Right hindlimb (tissue), 1 donor: ENCODE measurements around the gene RASAL1.
"Not testable (repeated sequence)": the region's sequence is repeated elsewhere in the genome, so short reads cannot be mapped to it uniquely, and the experiment has no call there.

Experiments used
- DNase-seq: peaks from one replicate; pipeline ENCODE4 v3.0.0-alpha.2; 2018

Gene RASAL1

DNA sequence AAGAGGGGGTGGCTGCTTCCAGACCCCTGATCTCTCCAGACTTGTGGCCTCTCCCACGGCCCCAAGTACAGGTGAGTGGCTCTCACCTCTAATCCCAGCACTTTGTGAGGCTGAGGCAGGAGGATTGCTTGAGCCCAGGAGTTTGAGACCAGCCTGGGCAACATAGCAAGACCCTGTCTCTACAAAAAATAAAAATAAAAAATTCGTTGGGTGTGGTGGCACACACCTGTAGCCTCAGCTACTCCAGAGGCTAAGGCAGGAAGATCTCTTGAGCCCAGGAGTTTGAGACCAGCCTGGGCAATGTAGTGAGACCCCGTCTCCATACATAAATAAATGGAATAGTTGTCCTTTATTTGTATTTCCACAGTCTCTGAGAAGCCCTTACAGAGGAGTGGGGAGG lies 6.2 kb upstream of the RASAL1 start:
- not testable (repeated sequence) for DNase-seq

DNA sequence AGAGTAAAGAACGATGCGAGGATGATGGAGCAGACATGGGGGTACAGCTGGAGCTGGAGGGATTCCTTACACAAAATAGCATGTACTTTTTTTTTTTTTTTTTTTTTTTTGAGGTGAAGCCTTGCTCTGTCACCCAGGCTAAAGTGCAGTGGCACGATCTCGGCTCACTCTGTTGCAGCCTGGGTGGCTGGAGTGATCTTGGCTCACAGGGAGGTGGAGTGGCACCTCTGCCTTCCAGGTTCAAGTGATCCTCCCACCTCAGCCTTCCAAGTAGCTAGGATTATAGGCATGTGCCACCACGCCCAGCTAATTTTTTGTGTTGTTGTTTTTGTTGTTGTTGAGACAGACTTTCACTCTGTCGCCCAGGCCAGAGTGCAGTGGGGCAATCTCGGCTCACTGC lies 5.1 kb upstream of the RASAL1 start:
- no peak for DNase-seq

DNA sequence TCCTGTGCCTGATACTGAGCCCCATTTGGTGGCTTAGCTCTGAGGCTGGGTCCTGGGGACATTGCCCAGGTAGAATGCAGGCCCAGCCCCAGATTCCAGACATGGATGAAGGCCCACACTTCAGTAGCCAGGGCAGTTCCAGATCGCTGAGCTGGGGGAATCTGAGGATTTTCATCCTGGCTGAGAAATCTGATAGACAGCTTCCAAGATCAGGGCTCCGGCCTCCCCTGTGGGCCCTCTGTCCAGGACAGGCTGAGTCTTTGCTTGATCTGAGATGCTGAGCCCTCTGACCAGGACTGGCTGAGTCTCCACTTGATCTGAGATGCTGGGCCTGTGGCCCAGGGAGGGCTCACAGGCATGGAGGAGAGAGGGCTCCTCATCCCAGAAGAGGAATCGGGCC lies 3.3 kb upstream of the RASAL1 start:
- no peak for DNase-seq

DNA sequence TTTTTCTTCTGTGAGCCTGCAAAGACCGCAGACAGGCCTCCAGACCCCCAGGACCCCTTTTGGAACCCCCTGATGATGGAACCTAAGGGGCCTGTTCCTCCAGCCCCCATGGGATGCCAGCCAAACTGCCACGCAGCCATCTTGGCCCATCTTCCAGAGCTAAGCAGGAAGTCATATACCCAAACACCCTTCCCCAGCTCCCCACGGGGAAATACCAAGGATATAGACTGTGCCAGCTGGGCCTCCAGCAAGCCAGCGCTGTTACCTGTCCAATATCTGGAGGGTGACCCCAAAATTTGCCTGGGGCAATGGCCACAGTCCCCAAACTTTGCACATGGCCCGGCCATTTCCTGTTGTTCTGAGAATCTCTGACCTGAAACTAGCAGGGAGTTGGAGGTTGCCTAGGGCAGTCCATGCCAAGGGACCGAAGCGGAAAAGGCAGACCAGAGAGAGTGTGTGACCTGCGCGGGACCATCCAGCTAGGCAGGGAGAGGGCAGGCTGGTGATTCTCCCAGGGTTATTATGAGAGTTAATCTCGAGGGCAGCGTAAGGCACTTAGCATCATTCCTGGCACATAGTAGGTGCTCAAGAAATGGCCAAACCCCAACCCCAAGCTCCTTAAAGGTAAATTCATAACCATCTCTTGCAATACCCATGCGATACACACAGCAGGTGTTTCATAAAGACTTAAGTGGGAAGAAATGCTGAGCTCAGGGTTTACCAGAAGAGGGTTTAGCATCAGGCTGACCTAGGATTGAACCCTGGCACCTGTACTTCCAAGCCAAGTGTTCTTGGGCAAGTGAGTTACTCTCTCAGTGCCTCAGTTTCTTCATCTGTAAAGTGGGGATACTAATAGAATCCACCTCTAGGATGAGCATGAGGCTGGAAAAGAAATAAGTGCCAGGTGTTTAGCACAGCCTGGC lies 2.6 kb upstream of the RASAL1 start:
- DNase-seq = no peak

DNA sequence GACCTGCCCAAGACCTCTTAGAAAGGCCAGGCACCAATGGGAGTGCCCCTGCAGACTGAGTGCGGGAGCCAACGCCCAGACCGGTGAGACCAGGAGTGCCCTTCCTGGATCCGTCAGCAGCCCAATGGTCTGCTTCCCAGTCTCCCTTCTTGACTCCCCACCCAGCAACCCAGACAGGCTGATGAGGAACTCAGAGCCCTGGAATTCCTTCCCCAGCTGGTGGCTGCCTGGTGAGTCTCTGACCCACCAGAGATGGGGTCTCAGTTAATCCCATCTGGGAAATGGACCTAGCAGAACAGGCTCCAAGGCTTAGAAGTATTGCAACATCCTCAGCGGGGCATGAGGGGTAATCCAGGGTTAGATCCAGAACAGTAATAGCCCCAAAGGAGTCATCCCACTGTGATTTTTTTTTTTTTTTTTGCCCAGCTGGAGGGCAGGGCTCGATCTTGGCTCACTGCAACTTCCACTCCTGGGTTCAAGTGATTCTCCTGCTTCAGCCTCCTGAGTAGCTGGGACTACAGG lies 1.5 kb upstream of the RASAL1 start:
- no peak for DNase-seq

DNA sequence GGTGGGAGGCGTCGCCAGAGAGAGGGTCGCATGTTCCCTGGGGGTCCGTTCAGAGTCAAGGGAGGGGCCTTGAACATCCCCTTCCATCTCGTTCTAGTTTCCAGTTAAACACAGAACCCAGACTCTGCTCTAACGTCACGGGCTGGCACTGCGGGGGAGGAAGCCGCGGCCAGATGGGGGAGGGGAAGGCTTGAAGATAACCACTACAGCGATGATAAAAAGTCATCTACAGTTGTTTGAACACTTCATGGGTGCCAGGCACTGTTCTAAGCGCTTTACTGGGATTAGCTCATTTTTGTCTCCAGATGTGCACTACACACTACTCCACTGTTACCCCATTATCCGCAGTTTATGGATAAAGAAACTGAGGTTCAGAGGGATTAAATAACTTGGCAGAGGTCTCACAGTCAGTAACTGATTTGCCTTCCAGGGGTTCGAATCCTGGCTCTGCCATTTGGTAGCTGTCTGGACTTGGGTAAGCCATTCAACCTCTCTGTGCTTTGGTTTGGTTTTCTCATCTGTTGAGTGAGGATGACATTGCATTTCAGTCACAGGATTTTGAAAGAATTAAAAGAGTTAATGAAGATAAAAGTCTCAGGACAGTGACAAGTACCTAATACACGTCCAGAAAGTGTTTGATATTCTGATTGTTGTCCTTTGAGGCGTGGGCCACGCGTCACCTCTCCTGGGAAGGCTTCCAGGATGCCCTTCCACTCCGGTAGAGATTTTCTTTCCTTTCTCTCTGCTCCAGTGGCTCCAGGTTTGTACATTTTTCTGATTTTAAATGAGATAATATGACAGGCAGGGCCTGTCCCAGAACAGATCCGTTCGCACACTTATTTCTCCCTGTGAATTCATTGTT lies 798 bp upstream of the RASAL1 start:
- no peak for DNase-seq

DNA sequence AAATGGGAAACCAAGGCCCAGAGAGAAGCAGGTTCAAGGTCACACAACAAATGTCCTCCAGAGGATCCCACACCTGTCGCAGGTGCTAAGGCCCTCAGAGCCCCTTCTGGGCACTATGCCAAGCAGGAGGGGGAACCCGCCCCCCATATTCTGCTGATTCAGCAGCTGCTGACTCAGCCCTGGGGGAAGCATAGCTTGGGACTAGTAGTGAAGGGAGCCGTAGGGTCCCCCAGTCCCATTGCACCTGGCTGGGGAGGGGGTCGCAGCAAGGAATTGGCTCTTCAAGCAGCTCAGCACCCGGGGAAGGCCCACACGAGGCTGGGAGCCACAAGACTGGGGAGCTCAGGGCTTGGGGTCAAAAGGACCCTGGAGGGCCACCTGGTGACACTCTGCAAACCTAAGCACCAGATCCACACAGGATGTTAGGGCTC lies 1.0 kb downstream of the RASAL1 start:
- no peak for DNase-seq

DNA sequence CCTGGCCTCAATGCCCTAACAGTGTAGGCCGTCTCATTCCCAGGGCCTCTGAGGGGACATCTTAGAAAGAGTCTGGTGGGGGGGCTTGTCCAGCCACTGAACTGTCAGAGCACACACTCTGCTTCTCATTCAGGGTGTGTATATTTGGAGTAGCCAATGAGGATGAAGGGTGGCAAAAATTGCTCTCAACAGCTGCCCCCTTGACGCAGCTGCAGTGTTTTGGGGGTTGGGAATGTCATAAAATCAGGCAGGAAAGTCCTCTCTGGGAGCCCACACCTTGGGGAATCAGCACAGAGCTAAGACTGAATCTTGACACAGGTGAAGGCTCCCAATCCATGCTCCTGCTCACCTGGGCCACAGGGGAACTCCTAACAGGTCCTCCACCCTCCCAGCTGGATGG lies 1.5 kb downstream of the RASAL1 start:
- no peak for DNase-seq

DNA sequence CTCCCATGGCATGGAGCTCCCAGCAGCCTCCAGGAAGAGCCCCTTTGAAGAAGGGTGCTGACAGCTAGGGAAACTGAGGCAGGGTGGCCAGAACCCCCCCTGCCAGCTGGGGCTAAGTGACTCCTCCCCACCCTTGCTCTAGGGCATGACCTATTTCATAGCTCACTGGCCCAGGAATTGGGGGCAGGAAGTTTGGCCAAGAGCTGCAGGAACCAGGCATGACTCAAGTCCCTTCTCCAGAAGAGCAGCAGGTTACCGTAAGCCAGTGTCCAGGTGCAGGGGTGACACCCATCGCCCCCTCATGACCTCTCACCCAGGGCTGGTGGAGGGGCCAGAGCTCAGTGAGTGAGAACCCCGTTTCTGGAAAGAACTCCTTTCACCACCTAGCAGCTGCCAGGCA lies 1.9 kb downstream of the RASAL1 start:
- DNase-seq = no peak

DNA sequence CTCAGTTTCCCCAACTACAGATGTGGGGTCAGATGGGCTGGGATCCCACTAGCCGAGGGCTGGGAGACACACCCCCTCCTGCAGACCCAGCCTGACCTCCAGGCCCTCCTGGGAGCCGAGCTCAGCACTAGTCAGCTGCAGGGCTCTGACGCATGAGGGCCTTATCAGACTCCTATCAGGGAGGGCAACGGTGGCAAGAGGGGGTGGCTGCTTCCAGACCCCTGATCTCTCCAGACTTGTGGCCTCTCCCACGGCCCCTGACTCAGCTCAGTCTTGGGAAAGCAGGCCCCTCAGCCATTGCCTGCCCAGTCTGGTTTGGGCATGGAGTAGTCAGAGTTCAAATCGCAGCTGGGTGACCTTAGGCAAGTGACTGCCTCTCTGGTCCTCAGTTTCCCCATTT lies 2.5 kb downstream of the RASAL1 start:
- no peak for DNase-seq

DNA sequence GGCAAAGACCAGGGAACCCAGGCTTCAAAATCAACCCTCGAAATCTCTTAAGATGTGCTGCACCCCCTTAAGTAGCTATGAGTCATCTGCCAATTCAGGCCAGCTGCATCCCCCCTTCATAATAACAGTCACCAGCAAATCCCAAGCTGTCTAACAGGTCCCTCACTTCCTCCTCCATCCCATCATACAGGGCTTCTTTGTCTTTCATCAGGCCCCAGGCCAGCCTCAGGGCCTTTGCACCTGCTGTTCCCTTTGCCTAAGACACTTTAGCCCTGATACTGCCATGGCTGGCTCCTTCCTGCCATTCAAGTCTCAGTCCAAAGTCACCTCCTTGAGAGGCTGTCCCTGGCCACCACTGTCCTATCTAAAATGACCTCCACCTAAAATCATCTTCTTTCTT lies 4.0 kb downstream of the RASAL1 start:
- DNase-seq = no peak

DNA sequence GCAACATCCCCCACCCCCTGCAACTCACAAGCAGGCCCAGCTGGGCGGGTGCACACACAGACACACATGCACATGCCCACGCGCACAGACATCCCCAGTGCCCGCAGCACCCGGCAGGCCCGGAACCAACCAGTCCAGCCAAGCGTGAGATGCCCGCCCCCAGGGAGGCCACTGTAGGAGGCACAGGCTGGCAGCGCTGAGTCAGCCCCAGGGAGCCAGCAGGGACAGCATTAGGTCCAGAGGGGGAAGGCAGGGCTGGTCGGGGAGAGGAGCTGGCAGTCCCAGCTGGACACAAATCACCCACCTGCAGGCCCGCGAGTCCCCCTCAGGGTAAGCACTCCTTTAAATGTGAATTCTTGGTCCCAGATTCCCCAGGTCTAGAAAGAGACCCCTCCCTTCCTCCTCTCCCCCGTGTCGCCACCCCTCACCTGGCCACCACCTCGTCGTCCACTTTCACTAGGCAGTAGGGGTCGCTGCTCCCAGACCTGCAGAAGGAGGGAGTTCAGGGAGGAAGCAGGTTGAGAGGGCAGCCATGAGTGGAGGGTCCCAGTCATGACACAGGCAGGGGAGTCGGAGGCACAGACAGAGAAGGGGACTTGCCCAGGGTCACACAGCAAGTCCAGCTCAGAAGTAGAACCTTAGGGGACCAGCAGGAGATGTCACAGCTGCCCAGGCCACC lies 5.0 kb downstream of the RASAL1 start:
- no peak for DNase-seq

DNA sequence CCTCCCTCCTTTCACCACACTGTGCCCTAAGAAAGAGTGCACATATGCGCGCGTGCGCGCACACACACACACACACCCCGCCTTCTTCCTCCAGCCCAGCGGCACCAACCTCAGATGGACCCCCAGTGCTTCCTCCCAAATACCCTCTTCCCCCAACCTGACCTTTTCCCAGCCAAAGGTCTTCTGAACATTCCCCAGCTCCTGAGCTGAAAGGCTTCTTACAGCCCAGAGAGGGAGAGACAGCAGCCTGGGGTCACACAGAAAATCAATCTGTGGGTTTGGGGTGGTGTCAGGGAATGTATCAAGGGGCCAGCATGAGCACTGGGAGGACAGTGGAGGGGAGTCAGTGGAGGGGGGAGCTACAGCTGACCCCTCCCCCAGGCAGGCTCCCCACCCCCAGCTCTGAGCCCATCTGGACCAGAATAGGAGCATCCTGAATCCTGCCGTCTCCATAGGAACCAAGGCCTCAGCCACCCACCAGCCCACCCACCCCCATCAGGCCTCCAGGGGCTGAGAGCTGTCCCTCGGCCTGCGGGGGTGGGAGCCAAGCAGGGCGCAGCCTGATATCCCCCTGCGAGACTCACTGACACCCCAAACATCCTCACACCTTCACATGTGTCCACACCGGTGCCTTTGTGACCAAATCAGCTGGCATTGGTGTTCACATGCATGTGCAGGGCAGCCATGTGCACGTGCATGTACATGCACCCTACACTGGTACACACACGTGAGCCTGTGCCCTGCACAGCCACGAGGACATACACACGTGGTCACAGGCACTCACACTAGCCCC lies 5.7 kb downstream of the RASAL1 start:
- DNase-seq = no peak

DNA sequence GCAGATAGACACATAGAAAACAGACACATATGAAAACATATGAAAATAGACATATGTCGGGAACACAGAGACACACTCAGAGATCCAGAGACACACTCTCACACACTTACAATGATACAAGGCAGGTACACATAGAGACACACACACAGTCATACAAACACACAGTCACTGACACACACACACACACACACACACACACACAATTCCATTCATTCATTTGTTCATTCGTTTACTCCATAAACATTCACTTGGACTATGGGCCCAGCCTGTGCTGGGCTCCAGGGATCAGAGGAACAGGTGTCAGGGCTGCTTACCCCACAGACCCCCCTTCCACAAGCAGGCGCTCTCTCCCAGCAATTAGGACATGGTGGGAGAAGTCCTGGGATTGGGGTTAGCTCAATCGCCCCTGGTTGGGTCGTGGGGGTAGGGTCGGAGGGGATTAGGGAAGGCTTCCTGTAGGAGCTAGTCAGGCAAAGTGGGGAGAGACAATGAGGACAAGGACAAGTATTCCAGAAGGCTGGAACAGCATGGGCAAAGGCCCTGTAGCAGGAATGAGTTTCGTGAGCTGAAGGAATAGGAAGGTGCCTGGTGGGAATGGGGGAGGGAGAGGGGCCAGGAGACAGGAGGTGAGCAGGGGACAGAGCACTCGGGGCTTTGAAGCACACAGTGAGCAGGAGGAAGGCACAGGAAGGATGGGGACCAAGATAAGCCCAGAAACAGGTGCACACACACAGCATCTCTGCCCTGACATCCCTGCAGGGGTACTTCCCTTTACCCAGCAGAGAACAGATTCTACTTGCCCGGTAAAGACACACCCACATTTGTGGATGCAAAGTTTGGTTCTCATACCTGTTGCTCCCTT lies 6.5 kb downstream of the RASAL1 start:
- DNase-seq = no peak

DNA sequence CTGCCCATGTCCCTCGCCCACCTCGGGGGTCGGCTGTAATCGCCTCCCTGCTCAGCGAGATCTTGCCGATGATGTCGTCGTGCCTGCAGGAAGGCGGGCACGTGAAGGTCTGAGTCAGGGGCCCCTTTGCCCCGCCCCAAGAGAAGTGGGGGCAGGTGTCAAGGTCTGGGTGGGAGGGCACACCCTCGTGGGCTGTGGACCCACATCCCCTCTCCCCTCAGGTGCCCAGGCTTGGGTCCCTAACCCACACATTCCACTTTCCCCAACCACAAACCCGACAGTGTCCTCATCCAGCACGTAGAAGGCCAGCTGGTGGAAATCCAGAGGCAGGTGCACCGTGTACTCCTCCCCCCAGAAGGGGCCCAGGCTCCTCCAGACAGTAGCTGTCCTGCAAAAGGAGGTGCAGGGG lies 7.8 kb downstream of the RASAL1 start:
- DNase-seq = no peak

DNA sequence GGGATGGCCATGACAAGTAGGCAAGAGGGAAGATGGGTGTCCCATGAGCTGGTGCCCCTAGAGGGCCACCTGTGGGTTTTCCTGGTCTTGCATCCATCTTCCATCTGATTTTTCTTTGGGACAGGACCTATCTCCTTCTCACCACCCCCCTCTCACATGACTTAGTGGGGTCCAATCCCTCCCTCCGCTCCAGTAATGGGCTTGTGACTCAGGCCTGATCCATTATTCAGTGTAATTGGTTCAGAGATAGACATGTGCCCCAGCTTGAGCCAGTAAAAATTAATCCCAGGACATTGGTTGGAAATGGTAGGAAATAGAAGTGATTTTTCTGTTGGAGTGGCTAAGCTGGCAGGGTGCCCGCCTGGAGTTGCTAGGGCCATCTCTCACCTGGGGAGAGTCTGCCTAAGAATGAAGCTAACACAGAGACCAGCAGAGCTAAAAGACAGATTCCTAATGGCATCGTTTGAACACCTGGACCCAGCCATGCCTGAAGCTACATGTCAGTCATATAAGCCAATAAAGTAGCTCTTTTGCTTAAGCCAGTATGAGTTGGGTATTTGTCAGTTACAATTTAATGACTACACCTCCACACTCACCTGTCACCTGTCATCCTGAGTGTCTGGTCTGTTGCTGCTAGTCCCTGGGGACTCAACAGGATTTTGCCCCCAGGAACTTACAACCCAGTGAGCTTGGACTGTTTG lies 14.7 kb downstream of the RASAL1 start:
- DNase-seq = no peak

DNA sequence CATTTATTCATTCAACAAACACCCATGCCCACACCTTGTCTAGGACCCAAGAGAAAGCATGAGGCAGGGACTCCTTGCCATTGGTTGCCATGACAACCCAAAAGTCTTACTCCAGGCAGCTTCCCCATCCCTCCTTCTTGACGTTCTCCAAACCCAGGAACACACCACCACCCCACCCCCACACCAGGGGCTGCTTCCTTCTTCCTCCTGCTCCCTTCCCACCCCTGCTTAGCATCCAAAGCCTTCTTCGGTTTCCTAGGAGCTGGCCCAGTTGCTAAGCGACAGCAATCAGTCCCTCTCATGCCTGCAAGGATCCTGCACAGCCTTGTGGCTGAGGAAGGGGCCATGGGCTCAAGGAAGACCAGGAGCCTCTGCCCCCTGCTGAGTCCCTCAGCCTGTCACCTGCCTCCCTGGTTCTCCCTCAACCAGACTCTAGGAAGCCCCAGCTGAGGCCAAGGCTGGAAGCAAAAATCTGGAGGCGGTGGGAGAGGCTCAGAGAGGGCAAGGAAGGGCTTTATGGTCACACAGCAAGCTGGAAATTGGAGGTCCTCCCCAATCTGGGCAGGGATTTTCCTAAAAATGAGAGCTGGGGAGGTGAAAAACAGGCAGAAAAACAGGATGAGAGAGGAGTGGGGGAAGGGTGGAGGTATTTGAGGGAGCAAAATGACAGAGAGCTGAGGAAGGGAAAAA lies 15.4 kb downstream of the RASAL1 start:
- no peak for DNase-seq

DNA sequence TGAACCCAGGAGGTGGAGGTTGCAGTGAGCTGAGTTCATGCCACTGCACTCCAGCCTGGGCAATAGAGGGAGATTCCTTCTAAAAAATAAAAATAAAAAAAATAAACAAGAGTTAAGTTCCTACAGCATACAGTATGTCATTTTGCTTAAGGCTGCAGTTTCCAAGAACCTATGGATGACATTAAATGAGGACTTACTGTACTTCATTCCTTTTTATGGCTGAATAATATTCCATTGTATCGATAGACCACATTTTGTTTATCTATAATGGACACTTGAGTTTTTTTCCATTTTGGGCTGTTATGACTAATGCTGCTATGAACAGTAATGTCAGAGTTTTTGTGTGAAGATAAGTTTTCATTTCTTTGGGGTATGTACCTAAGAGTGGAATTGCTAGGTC lies 17.4 kb downstream of the RASAL1 start:
- no peak for DNase-seq

DNA sequence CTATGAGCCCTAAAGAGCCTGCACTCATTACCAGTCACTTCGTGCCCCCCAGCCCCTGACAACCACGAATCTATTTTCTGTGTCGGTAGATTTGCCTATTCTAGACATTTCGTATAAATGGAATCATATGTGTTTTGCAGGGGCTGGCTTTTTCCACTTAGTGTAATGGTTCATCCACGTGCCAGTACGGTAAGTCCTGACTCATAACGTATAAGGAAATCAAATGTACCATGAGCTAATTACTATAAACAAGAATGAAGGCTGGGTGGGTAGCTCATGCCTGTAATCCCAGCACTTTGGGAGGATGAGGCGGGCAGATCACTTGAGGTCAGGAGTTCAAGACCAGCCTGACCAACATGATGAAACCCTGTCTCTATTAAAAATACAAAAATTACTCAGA lies 17.9 kb downstream of the RASAL1 start:
- not testable (repeated sequence) for DNase-seq

DNA sequence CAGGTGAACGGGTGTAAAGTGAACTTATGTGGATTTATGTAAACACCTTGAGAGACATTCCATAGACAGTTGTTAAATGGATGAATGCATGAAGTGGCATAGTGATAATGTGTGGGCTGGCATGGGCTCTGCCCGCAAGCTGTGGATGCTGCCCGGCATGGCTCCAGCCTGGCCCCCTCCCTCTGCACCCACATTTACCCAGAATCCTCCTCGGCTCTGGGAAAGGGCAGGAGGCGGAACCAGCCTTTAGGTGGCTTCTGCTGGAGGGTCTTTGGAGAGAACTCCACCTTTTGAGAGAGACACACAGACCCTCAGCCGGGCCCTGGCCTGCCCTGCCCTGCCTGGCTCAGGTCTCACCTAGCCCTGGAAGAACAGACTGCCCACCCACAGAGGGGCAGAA lies 18.7 kb downstream of the RASAL1 start:
- no peak for DNase-seq
